GM18520 (cell line): ENCODE data around the gene BCL11B.

Experiments used
- ATAC-seq: cut with Tn5 transposase; IDR thresholded peaks from one replicate; pipeline ENCODE4 v1.9.1; 2021; ENCODE audit not compliant: unreplicated experiment

Gene BCL11B

GRCh38 chr14:99141236-99141635, 130.8 kb downstream of the BCL11B start:
- no peak for ATAC-seq

DNA sequence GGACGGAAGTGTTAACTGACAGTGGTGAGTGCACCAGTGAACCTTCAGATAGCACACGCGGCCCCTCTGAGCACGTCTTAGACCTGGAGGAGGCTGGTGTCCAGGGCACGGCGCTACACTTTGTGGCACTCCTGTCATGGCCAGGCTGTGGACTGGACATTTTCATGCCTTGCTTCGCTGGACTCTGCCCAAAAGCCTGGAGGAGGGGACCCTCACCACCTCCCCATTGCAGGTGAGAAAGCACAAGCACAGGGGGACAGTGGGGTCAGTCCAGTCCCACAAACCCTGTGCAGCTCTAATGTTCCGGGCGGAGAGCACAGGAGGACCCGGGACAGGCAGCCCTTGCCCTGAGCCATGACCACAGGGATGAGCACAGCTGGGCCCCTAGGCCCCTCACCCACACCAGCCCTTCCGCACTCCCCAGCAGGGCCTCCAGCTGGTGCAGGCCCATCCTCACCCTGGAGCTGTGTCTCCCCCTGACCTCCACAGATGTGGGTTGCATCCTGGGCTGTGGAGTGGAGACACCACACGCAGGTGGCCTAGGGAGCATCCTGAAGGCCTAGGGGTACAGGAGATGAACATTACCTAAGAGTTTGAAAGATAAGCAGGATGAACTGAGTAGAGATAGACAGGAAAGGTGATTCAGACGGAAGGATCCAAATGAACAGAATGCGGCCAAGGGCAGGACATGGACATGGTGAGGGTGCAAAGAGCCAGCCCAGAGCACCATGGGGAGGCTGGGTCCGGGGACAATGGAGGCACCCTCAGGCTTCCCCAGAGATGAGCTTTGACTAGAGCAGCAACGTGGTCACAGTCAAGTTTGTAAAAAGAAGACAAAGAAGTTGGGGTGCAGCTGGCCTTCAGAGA, 132.8 kb downstream of the BCL11B start:
- ATAC-seq, result no peak

DNA sequence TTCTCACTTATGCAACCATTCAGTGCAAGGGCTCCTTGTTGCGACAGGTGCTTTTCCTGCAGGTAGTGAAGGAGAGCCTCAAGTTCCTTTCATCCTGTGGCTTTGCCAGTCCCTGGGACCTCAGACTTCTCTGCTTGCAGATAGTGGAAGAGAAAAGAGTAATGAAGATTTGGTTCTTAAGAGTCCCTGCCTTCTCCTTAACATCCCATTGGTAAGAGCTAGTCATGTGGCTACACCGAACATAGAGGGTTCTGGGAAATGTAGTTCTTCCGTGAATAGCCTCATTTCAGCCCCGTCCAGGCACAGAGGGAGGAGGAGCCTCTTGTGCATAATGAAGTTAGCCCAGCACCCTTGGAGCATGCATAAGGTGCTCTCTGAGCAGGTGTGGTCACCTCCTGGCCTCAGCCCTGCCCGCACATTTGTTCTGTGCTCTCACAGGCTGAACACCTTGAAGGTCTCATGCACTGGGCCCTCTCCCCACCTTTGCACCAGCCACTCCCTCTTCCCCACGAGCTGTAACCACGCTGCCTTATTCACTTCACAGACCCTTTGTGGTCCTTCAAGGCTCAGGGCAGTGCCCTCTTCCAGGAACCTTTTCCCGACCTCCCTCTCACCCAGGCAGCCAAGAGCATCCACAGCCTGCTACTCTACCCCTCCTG, 134.0 kb downstream of the BCL11B start:
- ATAC-seq, result no peak

GRCh38 chr14:99137001-99137700, 134.8 kb downstream of the BCL11B start:
- ATAC-seq, result no peak

DNA sequence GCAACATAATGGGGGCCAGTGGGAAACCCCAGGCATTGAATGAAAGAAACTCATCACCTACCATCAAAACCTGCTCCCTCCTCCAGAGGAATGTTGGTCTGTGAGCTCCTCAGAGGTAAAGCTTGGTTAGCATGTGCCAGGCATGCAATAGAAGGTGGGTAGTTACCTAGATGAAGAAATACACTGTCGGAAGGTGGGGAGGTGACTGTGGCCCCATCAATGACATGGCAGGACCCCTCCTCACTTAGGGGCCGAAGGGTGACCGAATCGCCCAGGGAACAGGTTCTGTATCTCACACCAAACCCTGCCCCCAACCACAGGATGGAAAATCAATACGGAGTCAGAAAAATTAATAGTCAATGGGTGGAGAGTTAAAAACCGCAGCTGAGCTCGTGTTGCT, 135.6 kb downstream of the BCL11B start:
- ATAC-seq, result no peak

- no peak for ATAC-seq
Measured at GRCh38 chr14:99136047-99136400, 136.0 kb downstream of the BCL11B start.

- ATAC-seq, result no peak
Measured at GRCh38 chr14:99134516-99135046, 137.4 kb downstream of the BCL11B start.

GRCh38 chr14:99133636-99134515, 138.1 kb downstream of the BCL11B start:
- no peak for ATAC-seq

DNA sequence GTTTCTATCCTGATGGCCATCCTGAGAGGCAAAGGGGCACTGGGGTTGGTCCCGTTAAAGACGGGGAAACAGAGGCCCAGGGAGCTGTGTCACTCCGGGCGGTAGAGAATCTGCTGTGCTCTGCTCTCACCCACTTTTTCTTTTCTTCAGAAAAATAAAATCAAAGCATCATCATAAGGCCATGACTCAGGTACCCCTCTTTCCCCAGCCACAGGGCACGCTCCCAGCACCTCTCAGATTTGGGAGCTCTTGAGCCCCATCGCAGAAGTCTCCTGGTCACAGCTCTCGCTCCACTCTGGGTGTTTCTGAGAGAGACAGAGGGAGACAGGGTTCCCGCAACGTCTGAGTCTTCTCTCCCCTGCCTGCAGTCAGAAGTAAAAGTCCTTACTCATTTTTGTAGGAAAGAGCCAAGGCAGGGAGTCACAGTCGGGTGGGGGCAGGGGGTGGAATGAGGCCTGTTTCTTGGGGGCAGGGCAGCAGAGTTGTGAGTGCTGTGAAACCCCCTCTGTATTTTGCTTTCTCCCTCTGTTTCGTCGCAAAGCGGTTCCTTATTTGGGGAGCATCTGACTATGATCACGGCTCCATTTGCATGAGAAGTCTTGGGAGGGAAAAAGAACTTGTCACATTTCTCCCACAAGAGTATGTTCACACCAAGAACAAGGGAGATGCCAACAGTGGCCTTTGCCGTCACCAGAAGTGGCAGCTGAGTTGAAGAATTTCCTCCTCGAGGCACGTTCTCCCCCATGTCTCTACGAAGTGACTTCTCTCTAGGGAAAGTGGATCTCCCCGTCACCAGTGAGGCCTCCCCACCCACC, 139.0 kb downstream of the BCL11B start:
- no peak for ATAC-seq

DNA sequence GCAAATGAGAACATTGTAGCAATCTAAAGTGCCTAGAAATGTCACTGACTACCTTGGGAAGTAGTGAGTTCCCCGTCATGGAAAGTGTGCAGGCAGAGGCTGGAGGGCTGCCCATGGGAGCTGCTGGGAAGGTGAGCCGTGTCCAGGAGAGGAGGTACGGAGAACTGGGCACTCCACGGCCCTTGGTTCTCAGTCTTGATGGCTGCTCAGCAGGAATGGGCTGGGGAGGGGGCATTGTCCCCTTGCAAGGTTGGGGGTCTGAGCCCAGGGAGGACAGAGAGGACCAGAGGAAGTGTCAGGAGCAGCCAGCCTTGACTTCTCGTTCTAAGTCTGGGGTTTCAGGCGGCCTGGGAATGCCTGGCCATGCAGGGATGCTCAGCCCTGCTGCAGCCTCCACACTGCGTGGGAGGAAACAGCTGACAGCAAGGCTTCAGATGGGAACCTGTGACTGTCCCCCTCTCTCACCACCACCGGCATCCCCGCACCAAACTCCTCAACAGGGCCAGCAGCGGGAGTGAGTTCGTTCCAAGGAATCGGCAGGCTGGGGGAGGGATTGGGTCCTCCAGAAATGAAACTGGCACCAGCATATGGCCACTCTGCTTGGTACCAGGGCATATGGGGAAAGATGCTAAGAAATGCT, 140.2 kb downstream of the BCL11B start:
- ATAC-seq, result no peak

DNA sequence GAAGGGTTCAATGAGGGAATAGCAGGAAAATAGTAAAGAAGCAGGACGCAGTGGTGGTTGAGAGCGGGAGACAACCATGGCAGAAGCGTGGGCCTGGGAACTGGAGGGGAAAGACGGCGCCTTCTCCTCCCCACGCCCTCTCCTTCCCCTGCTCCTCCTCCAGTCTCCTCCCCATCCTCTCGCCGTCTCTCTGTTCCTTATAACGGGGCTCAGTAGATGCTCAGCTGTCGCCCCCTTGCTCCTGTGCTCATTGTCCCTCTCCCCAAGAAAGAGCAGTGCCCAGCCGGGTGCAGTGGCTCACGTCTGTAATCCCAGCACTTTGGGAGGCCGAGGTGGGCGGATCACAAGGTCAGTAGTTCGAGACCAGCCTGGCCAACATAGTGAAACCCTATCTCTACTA, 142.0 kb downstream of the BCL11B start:
- ATAC-seq, result no peak

DNA sequence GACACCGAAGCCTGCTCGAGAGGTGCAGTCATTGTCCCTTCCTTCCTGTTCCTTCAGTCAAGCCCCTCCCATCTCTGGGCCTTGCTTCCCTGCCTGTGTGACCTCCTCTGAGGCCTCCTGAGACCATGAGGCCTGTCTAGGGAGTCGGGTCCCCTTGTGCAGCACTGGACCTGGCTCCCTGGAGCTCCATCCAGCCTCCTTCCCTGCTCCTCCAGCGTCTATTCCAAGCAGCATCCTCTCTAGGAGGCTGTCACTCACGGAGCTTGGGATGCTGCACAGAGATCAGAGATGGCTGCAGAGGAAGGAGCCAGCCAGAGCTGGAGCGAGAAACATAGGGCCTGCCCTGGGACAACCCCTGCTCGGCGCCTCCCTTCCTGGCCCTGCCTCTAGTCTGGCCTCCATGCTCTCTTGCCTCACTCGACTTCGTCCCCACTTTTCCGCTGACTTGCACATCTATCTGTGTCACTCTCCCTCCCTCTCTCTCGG, 142.7 kb downstream of the BCL11B start:
- ATAC-seq, result no peak

DNA sequence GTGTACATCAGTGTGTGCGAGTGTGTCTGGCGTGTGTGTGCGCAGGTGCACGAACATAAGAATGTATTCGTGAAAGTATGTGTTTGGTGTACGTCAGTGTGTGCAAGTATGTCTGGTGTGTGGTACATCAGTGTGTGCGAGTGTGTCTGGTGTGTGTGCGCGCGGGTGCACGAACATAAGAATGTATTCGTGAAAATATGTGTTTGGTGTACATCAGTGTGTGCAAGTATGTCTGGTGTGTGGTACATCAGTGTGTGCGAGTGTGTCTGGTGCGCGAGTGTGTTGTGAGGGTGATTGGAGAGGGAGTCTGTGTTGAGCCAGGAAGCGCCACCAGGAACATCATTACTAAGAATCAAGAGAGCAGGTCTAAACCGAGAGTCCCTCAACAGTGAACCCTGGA, 143.8 kb downstream of the BCL11B start:
- ATAC-seq, result no peak

- ATAC-seq, result no peak
Measured at GRCh38 chr14:99127651-99128167, 144.3 kb downstream of the BCL11B start.

DNA sequence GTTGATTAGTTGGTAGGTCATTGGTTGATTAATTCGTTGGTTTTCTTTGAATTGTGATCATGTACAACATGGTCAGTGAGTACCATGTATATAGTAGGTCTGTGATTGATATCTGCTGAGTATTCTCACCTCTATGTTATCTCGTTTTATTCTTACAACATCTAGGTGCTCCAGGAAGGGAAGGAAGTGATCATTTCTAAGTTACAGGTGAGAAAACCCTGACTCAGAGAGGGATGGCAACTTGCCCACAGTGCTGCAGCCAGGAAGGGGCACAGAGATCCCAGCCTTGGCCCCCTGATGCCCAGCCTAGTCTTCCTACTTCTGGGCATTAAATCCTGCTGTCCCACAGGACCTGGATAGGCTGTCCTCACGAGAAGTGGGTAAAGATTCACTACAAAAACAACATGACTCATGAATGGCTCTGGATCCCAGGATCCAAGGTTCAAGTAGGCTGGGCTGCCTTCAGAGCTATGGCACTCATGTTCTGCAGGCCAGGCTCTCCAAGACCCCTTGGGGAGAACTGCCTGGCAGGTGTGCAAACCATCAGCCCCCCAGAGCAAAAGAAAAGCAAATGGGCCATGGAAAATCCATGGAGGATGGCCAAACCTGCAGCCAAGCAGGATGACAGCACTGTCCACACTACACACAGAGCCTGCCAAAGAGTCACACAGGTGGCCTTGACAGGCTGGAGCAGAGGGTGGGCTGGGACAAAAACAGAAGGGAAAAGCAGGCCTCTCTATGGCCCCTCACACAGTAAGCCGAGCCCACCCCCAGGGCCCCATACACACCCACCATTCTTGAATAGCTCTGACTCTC, 146.2 kb downstream of the BCL11B start:
- ATAC-seq, result no peak

GRCh38 chr14:99125113-99125512, 146.9 kb downstream of the BCL11B start:
- no peak for ATAC-seq

- no peak for ATAC-seq
Measured at GRCh38 chr14:99124482-99125105, 147.4 kb downstream of the BCL11B start.
